ENCODE measurements around the gene TPM2. TPM values are rescaled to one million over a fixed set of nuclear protein-coding genes. Genes with fewer than 3 reads are reported as not detected.

Gene TPM2
- total RNA-seq, 6 experiments from 2014 or later = 1,810 to 3,557 (median 2,546) TPM

GRCh38 chr9:35656831-35657545, 32.7 kb downstream of the TPM2 start:
- no peak for TF ChIP-seq CTCF (IDR thresholded peaks at IDR 0.05)
- no peak for DNase-seq
- H3K27ac Mint-ChIP-seq = peak overlapping the region; percentile 99
- peak overlapping the region; percentile 90 for H3K4me3 Mint-ChIP-seq
- peaks cover 16% of the 10 kb centered on the region; the same call in 1 of the 2 replicates for H3K36me3 Mint-ChIP-seq (ENCODE audit: low read depth)
- H3K4me1 Mint-ChIP-seq (ENCODE audit: low read depth) = peaks cover 51% of the 10 kb centered on the region
- peaks cover 4% of the 10 kb centered on the region for H3K9me3 Mint-ChIP-seq
- peaks cover 6% of the 10 kb centered on the region for H3K27me3 Mint-ChIP-seq (ENCODE audit: insufficient read depth)

GRCh38 chr9:35656348-35656747, 33.4 kb downstream of the TPM2 start:
- Mint-ChIP-seq H3K9me3 (peaks cover 4% of the 10 kb centered on the region), H3K4me3 (no peak overlapping the region), H3K4me1 (ENCODE audit: low read depth) (peaks cover 51% of the 10 kb centered on the region), H3K27me3 (ENCODE audit: insufficient read depth) (peaks cover 6% of the 10 kb centered on the region), H3K36me3 (ENCODE audit: low read depth) (peaks cover 12% of the 10 kb centered on the region; the same call in 1 of the 2 replicates), H3K27ac (no peak overlapping the region)
- no peak for DNase-seq
- no peak for TF ChIP-seq CTCF (IDR thresholded peaks at IDR 0.05)

- Mint-ChIP-seq H3K27me3 (ENCODE audit: insufficient read depth) (peaks cover 6% of the 10 kb centered on the region), H3K4me1 (ENCODE audit: low read depth) (peaks cover 27% of the 10 kb centered on the region), H3K4me3 (no peak overlapping the region), H3K27ac (no peak overlapping the region), H3K9me3 (peaks cover 4% of the 10 kb centered on the region), H3K36me3 (ENCODE audit: low read depth) (no peaks in the 10 kb centered on the region)
- no peak for DNase-seq
- no peak for TF ChIP-seq CTCF (IDR thresholded peaks at IDR 0.05)
Measured at GRCh38 chr9:35653611-35654010, 36.1 kb downstream of the TPM2 start.

GRCh38 chr9:35652829-35653209, 36.9 kb downstream of the TPM2 start:
- DNase-seq = no peak
- Mint-ChIP-seq H3K4me1 (ENCODE audit: low read depth) (peaks cover 25% of the 10 kb centered on the region), H3K27ac (no peak overlapping the region), H3K4me3 (no peak overlapping the region), H3K27me3 (ENCODE audit: insufficient read depth) (peaks cover 5% of the 10 kb centered on the region), H3K36me3 (ENCODE audit: low read depth) (no peaks in the 10 kb centered on the region), H3K9me3 (peaks cover 2% of the 10 kb centered on the region)
- TF ChIP-seq CTCF (IDR thresholded peaks at IDR 0.05) = no peak

- TF ChIP-seq CTCF (IDR thresholded peaks at IDR 0.05) = no peak
- Mint-ChIP-seq H3K36me3 (ENCODE audit: low read depth) (no peaks in the 10 kb centered on the region), H3K9me3 (no peaks in the 10 kb centered on the region), H3K27ac (no peak overlapping the region), H3K4me3 (no peak overlapping the region), H3K4me1 (ENCODE audit: low read depth) (peaks cover 19% of the 10 kb centered on the region), H3K27me3 (ENCODE audit: insufficient read depth) (peaks cover 1% of the 10 kb centered on the region)
- peak; percentile 67 for DNase-seq
Measured at GRCh38 chr9:35651956-35652828, 37.5 kb downstream of the TPM2 start.

Data from HFFc6 (cell line).